ENCODE results near the gene MCMBP.

DNA sequence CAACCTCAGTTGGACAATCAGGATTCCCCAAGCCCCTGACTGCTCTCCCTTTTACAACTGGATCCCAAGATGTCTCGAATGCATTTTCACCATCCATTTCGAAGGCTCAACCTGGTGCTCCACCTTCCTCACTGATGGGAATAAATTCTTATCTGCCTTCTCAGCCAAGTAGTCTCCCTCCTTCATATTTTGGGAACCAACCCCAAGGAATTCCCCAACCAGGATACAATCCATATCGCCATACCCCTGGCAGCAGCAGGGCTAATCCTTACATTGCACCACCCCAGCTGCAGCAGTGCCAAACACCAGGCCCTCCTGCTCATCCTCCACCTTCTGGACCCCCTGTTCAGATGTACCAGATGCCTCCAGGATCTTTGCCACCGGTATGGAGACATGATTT is 25.9 kb upstream of the MCMBP start:
- TF ChIP-seq, protein P1, sequence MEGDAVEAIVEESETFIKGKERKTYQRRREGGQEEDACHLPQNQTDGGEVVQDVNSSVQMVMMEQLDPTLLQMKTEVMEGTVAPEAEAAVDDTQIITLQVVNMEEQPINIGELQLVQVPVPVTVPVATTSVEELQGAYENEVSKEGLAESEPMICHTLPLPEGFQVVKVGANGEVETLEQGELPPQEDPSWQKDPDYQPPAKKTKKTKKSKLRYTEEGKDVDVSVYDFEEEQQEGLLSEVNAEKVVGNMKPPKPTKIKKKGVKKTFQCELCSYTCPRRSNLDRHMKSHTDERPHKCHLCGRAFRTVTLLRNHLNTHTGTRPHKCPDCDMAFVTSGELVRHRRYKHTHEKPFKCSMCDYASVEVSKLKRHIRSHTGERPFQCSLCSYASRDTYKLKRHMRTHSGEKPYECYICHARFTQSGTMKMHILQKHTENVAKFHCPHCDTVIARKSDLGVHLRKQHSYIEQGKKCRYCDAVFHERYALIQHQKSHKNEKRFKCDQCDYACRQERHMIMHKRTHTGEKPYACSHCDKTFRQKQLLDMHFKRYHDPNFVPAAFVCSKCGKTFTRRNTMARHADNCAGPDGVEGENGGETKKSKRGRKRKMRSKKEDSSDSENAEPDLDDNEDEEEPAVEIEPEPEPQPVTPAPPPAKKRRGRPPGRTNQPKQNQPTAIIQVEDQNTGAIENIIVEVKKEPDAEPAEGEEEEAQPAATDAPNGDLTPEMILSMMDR (IDR thresholded peaks at IDR 0.05): no peak
- TF ChIP-seq POLR2A (IDR thresholded peaks at IDR 0.05): no peak

All from heart left ventricle (tissue), 13 donors.